Stimulated activated CD4-positive, alpha-beta T cell treated with anti-CD3 and anti-CD28 coated beads, Interleukin-15, amount 100 ng/mL, for 1 hour (primary cell): ENCODE results near the gene CLN6.
"Not testable (repeated sequence)": the region's sequence is repeated elsewhere in the genome, so short reads cannot be mapped to it uniquely, and the experiment has no call there.

ENCODE experiments used
- DNase-seq, 2 donors: peaks; one replicate each; pipeline ENCODE4 v3.0.0-alpha.2; 2020; ENCODE audit warnings: low read depth in 1 of 2, low spot score in 1 of 2

Gene CLN6

DNA sequence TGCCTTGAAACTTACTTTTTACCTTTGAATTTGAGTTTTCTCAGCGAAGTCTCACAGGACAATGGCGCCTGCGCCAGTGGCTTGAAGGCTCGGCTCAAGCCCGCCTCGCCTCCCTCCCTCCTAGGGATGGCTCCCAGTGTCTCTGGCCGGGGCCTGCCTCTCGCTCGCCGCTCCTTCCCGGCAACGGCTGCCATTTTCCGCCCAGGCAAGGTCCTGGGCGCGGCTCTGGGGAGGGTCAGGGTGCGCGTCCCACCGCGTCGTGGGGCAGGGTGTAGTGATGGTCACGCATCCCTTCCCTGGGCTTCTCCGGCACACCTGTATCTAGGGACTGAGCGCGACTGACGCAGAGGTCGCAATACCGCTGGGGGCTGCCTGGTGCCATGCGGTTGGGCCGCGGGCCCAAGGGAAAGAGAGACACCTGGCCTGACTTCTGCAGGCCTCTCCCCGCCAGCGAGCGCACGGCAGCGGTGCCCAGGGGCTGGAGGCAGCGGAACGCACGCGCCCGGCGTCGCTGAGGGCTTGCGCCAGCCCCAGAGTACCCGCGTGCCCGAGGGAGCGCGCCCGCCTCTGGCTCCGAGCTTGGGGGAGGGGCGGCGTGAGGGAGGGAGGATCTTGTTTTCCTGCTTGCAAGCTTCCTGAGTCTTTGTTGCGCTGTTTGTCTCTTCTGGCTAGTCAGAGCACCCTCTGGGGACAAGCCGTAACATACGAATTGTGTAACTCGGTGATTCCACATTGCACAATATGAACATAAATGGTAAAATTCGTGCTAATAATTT lies 27.3 kb upstream of the CLN6 start:
- DNase-seq = peak; percentile 28 to 58

- no peak for DNase-seq
Measured at GRCh38 chr15:68252925-68253534, 23.5 kb upstream of the CLN6 start.

GRCh38 chr15:68249058-68249713 lies 19.7 kb upstream of the CLN6 start:
- DNase-seq = no peak

- DNase-seq = no peak
Measured at GRCh38 chr15:68244235-68244634, 14.7 kb upstream of the CLN6 start.

DNA sequence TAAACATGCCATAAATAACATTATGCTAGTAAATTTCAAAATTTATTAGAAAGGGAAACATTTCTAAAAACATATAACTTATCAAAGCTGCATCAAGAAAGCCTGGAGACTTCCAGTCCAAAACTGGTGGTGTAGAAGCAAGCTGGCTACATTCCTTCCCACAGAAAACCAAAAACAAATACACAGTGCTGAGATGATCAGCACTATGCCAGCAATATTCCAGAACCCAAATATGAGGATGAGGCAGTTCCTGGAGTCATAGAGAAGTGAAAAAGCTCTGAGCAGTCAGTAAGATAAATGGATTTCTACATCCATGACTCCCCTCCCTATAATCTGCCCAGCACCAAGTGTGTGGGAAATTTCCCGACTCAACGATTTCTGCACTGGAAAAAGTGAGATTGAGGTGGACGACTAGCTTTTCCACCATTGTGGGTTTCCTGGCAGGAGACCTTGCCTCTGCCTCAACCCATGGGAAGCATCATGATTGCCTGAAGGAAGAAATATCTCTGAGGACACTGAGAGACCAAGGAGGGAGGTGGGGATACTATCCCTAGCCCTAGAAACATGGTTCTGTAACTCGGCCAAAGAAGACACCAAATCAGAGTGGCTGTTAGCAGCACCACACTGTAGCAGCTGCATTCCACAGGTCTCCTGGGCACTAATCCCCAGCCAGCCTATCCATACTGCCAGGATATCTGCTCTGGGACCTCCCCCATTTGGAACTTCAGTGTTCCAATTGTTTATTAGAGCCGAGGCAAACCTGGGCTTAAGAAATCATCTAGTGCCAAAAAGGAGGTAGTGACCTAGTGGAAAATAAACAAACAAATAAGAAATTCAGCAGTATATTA lies 11.8 kb upstream of the CLN6 start:
- DNase-seq = no peak

DNA sequence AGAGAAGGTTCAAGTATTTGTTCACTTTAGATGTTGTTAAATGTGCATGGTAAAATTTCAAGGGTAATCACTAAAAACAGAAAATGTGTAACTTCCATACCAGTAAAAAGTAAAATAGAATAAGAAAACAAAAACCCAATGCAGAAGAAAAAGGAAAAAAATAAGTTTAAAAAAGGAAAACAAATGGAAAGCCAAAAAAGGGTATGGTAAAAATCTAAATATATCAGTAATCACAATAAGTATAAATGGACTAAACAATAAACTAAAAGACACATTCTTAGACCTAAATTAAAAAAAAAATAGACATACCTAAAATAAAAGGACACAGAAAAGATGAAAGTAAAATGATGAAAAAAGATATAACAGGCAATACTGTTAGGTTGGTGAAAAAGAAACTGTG lies 9.5 kb upstream of the CLN6 start:
- no peak for DNase-seq

DNA sequence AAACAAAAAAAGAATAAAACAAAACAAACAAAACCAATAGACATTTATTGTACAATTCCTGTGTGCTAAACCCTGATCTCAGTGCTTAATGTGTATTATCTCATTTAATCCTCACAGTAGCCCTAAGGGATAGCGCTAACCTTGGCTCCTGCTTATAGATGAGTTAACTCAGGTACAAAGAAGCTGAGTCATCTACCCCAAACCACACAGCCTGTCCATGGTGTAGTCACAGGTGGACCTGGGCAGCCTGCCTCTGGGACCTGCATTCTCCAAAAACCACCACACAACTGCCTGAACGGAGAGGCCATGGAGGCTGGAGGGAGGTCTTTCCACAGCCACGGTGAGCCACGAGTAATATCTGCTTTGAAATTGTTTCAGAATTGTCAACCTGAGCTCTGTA lies 5.5 kb upstream of the CLN6 start:
- no peak for DNase-seq

- not testable (repeated sequence) for DNase-seq
Measured at GRCh38 chr15:68234520-68234919, 5.0 kb upstream of the CLN6 start.

- DNase-seq = no peak
Measured at GRCh38 chr15:68234060-68234459, 4.5 kb upstream of the CLN6 start.

- no peak for DNase-seq
Measured at GRCh38 chr15:68232937-68233336, 3.4 kb upstream of the CLN6 start.

DNA sequence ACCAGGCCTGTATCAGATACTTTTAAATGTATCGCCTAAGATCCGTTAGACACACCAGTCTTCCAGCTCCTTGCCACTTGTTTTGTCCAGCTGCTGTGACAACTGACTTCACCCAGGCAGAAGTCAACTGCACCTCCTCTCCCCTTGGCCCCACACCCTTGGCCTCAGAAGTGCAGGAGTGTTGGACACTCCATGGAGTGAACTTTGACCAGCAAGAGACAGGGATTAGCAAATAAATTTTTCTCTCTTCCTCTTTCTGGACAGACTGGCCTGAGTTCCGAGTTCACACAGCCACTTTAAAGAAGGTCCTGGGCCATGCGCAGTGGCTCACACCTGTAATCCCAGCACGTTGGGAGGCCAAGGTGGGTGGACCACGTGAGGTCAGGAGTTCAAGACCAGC lies 2.9 kb upstream of the CLN6 start:
- DNase-seq = no peak

DNA sequence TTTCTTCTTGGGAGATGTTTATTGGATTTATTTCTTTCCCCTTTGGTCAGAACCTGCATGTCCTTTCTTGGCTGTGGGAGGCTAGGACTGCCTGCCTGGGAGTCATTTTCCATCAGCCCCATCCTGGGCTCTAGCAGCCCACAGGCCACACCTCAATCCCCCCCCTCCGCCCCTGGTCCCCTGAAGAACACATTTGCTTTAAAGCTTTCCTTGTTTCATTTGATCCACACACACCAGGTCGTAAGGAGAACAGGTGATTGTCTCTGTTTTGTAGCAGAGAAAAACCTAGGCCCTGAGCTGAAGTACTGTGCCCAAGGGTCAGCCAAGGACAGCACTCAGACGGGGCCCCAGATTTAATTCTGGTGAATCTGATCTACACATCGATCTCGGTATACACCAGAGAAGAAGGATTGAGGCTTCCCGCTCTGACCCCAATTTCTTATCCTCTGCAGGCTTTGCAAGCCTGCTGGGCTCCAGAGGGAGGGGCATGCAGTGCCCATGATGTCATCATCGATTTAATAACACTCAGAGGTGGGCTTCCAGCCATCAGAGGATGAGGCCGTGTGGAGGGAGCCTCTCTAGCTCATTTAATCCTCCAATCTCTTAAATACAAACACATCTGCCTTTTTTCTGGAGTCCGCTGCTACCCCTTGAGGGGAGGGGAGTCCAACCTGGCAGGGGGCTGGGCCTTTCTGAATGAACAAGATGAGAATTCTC lies 1.7 kb upstream of the CLN6 start:
- DNase-seq = no peak

GRCh38 chr15:68230157-68231100 lies 901 bp upstream of the CLN6 start:
- DNase-seq = no peak

GRCh38 chr15:68228971-68229385 lies 550 bp downstream of the CLN6 start:
- no peak for DNase-seq

GRCh38 chr15:68228143-68228970 lies 1.2 kb downstream of the CLN6 start:
- DNase-seq = no peak

GRCh38 chr15:68227643-68228142 lies 1.8 kb downstream of the CLN6 start:
- DNase-seq = no peak

- DNase-seq = not testable (repeated sequence)
Measured at GRCh38 chr15:68225442-68225841, 4.1 kb downstream of the CLN6 start.

DNA sequence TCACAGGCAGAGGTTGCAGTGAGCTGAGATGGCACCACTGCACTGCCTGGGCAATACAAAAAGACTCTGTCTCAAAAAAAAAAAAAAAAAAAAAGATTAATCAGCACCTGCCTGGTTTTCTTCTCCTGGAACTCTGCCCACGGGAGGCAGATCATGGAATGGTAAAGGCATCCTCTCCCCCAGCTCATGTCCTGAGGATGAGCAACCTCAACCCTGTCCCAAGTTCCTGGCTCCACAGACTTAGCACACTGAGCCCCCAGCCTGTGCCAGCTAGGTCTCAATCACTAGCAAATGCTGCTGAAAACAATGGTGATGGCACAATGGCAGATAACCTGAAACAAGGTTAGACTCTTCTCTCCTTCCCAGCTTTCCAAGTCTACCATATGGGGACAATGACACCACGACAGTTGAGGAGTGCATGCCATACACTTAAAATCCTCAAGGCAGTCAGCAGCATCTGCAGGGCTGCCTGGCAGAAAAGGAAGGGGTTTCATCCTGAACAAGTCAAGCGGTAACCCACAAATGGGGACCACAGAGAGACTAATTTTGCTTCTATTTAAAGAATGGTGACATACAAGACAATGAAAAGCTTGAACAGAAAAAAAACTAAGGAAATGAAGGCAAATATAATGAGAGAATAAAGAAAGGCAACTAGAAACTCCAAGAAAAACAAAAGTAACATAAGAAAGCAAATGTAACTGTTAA lies 4.8 kb downstream of the CLN6 start:
- DNase-seq = no peak
